ENCODE data around the gene PSORS1C1.

PSORS1C1 gene

GRCh38 chr6:31096656-31097055 lies 17.9 kb upstream of the PSORS1C1 start:
- no peak for DNase-seq

DNA sequence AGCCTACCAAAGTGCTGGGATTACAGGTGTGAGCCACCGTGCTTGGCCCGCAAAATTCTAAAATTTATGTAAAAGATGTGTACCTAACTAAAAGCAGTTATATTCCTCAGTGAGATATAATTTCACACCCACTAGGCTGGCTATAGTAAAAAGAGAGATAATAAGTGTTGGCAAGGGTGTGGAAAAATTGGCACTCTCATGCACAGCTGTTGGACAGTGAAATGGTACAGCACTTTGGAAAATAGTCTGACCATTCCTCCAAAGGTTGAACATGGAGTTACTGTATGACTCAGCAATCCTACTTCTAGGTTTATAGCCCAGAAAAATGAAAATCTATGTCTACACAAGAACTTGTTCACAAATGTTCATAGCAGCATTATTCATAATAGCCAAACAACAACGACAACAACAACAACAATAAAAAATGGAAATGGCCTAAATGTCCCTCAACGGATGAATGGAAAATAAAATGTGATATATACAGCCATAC lies 16.1 kb upstream of the PSORS1C1 start:
- DNase-seq: no peak

- no peak for DNase-seq
Observed at GRCh38 chr6:31103136-31103535, 11.5 kb upstream of the PSORS1C1 start.

- DNase-seq: no peak
Observed at GRCh38 chr6:31107052-31107451, 7.5 kb upstream of the PSORS1C1 start.

DNA sequence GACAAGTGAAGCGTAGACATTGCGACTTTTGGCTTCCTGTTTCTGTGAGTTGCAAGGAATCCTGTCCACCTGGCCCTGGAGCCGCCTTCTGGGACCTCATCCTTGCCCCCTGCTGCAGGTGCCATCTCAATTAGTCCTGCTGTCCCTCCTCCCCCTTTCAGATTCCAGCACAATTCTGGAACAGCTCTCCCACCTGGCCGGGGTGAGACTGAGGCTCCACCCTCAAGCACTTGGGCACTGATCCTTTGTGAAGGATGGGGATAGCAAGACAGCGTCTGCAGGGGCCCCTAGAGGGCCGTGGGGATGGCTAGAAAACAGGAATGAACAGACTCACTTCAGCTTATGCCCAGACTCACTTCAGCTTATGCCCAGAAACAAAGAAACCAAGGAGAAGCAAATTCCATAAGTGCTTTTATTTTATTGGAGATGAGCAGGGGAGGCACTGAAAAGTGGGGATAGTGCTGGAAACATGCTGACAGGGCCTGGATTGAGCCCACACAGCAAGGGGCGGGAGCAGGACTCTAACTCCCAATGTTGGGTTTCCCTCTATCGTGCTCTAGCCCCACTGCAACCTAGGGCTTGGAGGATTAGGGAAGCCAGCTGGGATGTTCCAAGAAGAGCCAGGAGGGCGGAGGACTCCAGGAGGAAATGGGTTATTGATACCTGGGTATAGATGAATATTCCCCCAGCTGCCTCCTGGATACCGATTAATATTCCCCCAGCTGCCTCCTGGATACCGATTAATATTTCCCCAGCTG lies 3.6 kb upstream of the PSORS1C1 start:
- no peak for DNase-seq

- DNase-seq: no peak
Observed at GRCh38 chr6:31111712-31112111, 2.9 kb upstream of the PSORS1C1 start.

DNA sequence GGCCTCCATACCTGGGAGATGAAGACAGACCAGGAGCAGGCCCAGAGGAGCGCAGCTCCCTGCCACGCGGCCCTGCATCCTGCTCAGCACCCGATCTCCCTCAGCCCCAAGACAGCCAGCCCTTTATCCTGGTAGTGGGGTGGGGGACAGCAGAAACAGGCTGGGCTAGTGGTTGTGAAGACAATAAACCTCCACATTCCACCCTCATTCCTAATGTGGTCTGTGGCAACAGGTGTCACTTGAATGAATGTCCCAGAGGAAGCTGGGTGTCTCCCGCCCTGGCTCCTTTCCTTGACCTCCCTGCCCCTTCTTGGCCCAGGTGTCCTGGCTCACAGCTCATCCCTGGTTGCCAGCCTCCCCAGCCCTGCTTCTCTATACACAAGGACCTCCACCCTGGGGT lies 2.1 kb upstream of the PSORS1C1 start, which contains the start of gene C6orf15:
Gene C6orf15 (minus strand): TSS at position 98 of the 400 bp plus-strand sequence. CDS start 20 bp downstream, at position 78.
- DNase-seq: no peak

DNA sequence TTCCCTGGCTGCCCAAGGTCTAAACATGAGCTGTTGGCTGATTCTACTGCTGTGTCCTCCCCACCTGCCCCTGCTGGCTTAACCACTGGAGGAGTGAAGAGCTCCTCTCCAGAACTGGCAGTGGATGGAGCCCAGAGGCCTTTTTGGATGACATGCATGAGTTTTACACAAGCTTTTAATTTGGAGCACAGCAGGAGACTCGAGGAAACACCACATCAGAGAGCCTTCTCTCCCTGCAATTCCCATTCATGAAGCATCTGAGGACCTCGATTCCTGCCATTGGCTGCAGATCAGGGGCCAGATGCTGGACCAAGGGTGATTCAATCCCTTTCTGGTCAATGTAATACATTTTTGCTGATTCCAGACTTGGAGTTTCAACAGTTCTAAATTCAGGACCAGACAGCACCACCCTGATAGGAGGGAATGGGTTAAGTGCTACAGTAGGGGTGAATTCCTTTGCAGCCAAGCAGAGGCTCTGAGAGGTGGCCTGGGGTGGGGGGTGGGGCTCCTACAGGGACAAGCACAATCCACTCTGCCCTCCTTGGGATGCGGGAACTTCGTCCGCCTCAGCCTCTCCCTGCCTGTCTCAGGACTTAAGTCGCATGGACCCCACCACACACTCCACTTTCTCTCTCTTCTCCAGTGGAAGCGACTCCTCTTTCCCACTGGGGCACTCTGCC lies 599 bp upstream of the PSORS1C1 start:
- no peak for DNase-seq

DNA sequence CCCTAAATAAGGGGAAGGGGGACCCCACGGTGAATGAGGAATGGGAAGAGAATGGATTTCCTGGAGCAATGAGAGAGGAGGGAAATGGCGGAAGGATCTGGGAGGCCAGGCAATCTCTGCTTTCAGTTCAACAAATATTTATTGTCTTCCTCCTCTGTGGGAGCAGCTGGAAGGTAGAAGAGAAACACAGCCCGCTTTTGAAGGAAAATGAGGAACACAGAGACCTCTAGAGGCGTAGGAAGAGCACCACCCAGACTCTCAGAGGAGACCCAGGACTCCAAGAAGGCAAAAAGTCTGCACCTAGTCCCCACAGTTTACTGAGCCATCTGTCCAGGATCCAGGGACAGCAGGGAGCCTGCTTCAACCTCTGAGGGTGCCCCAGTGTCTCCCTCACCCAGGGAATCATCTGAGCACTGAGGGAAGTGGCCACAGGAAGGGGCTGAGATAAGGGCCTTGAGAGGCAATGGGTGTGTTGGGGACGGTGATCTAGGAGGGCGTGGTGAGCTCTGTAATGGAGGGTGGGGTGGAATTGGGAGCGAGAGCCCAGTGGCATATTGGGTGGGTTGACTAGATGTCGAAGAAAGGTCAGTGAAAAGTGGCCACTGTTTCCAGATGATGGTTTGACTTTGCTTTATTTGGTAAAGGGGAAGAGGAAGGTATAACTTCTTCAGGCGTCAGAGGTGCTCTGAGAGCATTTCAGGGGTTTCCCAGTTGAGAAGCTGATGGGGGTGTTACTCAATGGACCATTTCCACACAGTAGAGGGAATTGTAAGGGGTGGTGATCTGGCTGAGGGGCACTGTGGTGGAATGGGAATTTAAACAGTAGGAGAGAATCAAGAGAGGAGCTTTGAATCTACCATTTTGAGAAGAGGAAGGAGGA lies 610 bp downstream of the PSORS1C1 start:
- peak; percentile 7 for DNase-seq

DNA sequence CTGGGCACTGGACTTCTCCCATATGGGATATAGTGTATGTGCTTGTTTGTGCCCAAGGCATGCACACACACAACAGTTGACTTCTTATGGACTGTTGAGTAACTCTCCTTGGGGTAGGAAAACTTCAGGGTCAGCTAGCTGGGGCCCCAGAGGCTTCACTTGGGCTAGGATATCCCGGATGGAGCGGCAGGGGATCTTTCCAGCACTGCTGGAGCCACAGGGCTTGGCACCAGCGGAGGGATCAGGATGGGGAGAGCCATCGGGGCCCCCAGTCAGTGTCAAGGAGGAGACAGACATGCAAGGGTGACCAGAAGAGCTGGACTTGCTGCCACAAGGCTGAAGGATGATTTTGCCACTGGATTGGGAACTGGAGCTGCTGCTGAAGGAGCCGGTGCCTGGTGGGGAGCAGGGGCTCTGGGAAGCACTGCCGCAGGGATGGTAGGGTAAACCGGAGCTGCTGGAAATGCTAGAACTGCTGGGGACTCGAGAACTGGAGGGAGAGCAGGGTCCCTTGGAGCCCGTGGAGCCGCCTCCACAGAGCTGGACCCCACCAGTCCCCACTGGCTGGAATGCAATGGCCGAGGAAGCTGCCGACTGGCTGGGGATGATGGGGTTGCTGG lies 1.5 kb downstream of the PSORS1C1 start:
- no peak for DNase-seq

- peak; percentile 18 for DNase-seq
Observed at GRCh38 chr6:31116661-31117385, 2.2 kb downstream of the PSORS1C1 start.

GRCh38 chr6:31118178-31118577 lies 3.6 kb downstream of the PSORS1C1 start:
- DNase-seq: no peak

DNA sequence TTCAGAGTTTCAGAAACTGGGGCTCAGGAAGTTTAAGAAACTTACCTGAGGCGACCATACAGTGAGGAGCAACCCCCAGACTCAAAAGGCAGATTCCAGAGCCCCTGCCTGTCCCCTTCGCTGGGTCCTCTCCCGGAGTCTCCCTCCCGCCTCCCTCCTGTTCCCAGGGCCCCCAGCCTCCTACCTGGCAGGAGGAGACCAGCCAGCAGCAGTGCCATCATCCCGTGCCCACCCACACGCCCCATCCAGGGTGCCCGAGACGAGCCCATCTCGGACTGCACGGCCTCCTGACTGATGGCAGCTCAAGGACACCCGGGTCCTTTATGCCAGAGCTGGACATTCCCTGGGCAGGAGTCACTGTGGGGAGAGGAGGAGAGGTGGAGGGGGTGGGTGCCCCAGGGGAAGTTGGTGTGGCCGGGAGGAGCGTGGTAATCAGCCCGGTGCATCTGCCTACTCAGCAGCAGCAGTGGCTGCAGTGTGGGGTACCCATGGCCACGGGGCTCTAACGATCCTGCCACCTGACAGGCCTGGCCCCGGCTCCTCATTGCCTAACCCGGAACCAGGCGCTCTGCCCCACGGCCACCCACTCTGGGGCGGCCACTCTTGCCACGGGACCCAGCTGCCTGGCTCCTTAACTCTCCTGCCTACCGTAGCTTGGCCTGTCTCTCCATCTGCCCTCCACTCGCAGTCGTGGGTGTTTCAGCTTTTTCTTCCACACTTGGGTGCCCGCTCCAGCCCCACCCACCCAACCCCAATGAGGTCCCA lies 5.7 kb downstream of the PSORS1C1 start, which contains the start of gene CDSN:
Gene CDSN (minus strand): TSS at position 296 of the 765 bp plus-strand sequence. CDS start 27 bp downstream, at position 269.
- DNase-seq: no peak

DNA sequence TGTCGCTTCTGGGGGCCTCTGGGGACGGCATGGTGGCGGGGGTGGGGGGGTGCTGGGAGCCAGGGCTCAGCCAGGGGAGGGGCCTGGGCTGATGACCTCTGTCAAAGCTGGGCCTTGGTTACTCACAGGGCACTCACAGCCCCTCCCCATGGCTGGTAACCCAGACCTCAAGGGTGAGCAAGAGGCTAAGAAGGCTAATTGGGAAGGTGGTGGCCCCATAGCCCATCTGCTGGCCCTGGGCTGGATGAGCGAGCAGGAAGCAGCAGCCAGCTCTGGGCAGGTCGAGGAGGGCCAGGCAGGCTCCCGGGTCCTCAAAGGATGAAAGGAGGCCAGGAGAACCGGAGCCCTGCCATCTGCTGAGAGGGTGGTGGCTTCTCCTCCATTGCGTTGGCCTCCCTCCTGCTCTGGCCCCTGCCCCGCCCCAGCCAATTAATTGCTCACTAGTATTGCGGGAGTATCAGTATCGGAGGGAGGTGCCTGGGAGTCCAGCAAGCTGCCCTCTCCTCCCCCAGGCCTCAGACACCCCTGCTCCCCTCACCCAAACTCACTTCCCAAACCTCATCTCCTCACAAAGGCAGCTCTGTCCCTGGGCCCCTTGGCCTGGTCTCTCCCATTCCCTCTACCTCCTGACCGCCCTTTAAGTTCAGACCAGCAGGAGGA lies 6.7 kb downstream of the PSORS1C1 start:
- DNase-seq: no peak

GRCh38 chr6:31122791-31123706 lies 8.4 kb downstream of the PSORS1C1 start:
- DNase-seq: peak; percentile 33

DNA sequence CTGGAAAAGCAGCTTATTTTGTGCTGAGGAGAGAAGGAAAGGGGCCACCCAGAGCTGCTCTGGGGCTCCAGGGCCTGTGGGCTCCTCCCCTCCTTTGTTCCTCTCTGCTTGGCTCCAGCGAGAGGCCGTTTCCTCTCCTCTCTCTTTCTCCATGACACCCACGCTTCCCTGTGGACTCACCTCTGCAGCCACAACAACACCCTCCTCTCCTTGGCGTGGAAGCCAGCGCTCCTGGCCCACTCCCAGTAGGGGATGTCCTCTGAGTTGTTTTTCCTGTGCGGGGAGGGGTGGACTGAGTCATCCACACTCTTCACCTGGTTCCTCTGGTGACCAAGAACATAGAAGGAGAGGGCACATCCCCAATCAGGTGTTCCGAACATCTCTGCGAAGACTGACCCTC lies 10.6 kb downstream of the PSORS1C1 start:
- DNase-seq: peak; percentile 62

- no peak for DNase-seq
Observed at GRCh38 chr6:31125586-31126363, 11.2 kb downstream of the PSORS1C1 start.

GRCh38 chr6:31126396-31127175 lies 12.0 kb downstream of the PSORS1C1 start:
- DNase-seq: no peak

Data from NCI-H69 (cell line).